Esophagus mucosa (tissue), 1 donor: ENCODE results near the gene USP53. TPM values are rescaled to one million over a fixed set of nuclear protein-coding genes. Genes with fewer than 3 reads are reported as not detected.
A peak's percentile ranks its signal among the peaks of the same experiment; 100 is the strongest.
"Not testable (repeated sequence)": the region's sequence is repeated elsewhere in the genome, so short reads cannot be mapped to it uniquely, and the experiment has no call there.

Source experiments
- ATAC-seq: fragments of 200-7000 bp; cut with Tn5 transposase; one replicate; pipeline ENCODE4 v1.9.1; 2020
- total RNA-seq: library from RNA; stranded (reverse); gene quantifications from one replicate; pipeline ENCODE4 v1.2.4, GENCODE V29; 2023
- donor health status: DM: yes; HTN: yes; CAD: no.

Gene USP53
- total RNA-seq, 1 donor from 2014 or later: 19.5 TPM

DNA sequence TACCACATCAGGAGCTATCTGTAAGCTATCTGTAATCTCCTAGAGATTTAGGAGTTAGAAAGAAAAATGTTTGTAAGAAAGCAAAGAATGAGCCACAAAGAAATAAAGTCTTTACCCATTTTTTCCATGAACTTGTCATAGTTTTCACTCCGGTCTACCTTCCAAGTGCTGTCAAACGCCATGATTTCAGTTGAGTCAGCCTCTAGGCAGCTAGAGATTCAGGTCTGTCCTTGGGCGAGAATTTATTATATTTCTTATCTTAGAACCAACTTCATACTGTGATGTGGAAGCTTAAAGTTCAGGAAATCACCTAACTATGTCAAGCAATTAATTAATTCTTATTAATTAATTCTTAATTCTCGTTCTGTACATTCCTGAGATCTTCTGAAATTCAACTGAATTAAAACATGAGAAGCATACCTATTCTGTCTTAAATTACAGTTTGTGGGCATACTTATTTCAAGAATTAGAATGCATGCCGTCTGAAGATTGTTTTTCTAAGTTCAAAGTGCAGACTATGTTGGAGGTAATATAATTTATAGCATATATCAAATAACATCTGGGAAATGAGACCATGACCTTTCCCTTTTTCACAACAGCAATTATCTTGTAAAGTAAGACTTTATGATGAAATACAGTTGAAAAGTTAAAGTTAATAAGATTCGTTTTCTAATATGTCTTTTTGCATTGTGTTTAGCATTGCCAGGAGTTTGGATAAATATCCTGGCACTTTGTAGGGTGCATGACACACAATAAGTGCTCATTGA lies 109.6 kb downstream of the USP53 start, which contains the start of gene FABP2:
FABP2 (minus strand) TSS at position 218 of the 767 bp plus-strand sequence; CDS start at position 182, 36 bp downstream.
- ATAC-seq: no peak

GRCh38 chr4:119328695-119329094 lies 116.2 kb downstream of the USP53 start:
- no peak for ATAC-seq

GRCh38 chr4:119329835-119330620 lies 117.5 kb downstream of the USP53 start:
- ATAC-seq: no peak

DNA sequence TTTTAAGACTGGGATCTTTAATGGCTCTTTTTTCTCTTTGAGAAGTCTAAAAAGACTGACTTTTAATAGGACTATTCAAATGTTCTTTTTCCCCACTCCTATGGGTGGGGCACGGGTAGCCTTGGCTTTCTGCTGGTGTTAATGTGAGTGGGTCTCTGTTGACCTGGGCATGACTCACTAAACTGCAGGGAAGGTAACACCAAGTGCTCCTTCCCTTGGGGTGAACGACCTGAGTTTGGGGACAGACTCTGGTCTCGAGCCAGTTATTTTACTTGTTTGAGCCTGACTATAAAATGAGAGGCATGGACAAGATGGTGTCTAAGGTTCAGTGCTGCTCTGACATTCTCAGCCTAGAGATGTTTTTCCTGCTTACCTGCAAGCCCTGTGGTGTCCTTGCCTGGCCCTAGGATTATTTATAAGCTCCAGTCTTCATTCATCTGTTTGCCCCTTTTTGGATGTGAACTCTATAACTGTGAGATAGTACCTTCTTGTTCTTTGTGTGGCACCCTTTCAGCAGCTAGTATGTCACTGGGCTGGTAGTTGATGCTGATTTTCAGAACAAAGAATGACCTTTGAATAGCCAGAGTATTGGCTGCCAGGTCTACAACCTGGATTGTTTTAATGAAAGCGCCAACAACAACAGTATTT lies 123.9 kb downstream of the USP53 start:
- ATAC-seq: peak; percentile 94

DNA sequence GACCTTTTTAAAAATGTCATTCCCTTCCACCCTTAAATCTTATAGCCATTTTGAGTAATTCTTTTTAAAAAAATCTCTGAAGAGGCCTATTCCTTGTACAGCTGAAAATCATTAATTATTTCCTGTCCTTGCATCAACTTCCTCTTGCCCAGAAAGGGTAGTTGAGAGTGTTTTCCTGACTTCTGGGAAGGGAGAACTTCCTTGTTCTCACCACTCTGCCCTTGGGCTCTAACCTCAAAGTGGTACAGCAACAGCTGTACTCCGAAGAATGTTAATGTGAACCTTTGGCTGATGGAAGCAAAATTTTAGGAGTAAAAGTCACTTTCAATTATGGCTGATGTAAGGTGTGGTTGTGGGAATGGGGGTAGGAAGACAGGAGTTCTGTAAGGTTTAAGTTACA lies 124.5 kb downstream of the USP53 start:
- ATAC-seq: peak; percentile 59

GRCh38 chr4:119339895-119340294 lies 127.4 kb downstream of the USP53 start:
- ATAC-seq: not testable (repeated sequence)

DNA sequence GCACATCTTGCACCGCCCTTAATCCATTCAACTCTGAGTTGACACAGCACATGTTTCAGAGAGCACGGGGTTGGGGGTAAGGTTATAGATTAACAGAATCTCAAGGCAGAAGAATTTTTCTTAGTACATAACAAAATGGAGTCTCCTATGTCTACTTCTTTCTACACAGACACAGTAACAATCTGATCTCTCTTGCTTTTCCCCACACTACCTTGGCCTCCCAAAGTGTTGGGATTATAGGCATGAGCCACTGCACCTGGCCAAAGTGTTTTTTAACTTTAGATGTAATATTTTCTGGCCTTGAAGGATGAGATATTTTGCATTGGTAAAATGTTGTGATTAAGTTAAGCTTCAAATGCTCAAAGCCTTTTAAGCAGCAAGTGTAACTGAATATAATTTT lies 130.8 kb downstream of the USP53 start:
- ATAC-seq: not testable (repeated sequence)

Other genes starting within 250 kb of the USP53 start
- gene MYOZ2, start 76.9 kb upstream of the USP53 start, total RNA-seq: not detected
- not detected for gene FABP2, start 109.4 kb downstream of the USP53 start, total RNA-seq